Kasumi-1 (cell line): ENCODE measurements around the gene BMP8A.
A peak's percentile ranks its signal among the peaks of the same experiment; 100 is the strongest.
"Not testable (repeated sequence)": the region's sequence is repeated elsewhere in the genome, so short reads cannot be mapped to it uniquely, and the experiment has no call there.

Experiments used
- DNase-seq, 2 experiments: peaks; one replicate each; lab custom pipeline; 2025; lab: John Stamatoyannopoulos, UW

BMP8A gene

DNA sequence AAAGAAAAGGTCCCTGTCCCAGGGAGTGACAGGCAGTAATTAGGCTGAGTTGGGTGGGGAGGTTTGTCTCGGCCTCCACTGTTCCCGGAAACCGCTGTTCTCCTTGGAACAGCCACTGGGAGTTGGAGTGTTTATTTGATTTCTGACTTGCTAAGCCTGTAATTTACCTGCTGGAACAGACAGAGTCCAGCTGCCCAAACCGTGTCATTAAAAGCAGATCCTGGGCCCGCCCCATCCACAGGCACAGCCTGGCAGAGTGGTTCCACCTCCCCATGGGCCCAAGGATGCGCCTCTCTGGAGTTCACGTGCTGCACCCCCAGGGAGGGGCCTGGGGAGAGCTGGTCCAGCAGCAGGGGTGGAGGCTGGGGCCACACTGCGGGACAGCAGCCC lies 35.7 kb downstream of the BMP8A start:
- DNase-seq, result not testable (repeated sequence)

DNA sequence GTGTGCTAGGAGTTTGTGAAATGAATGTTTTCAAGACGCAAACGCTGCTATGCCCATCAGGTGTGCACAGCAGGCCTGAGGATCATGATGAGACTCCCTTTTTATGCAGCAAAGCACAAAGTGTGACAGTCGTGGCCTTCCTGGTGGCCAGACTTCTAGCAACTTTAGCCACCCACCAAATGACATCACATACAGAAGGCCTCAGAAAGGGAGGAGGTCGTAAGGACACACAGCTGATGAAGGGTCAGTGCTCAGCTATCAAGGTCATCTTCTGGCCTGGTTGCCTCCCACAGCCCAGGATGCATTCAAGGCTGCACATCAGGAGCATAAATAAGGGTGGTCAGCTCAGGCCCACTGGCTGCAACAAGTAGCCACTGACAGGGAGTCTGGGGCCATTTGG lies 36.6 kb downstream of the BMP8A start:
- no peak for DNase-seq

DNA sequence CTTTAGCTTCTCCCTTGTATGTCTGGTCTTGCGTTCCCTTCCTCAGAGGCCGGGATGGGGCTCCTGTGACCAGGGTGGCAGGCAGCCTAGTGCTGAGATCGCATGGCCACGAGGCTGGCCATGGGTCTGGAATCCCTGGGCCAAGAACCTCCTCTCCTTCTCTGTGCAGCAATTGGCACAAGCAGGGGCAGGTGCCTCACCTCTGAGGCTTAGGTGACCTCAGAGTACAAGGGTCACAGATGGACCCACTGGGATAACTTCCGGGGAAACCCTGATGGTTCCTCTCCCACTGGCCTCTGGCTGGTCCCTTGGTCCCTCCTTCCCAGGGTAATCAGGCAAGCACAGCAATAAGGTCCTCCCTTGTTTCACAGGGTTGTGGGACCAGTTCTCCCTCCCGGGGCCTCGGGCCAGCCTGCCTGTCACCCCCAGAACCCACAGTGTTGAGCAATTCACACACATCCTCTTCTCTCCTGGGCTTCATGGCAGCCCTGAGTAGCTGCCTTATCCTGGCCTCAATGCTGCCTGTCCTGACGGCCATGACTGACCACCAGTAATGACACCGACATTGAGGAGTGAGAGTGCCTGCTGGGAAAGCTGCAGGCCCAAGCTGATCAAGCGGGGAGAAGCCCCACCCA lies 38.6 kb downstream of the BMP8A start:
- no peak for DNase-seq

DNA sequence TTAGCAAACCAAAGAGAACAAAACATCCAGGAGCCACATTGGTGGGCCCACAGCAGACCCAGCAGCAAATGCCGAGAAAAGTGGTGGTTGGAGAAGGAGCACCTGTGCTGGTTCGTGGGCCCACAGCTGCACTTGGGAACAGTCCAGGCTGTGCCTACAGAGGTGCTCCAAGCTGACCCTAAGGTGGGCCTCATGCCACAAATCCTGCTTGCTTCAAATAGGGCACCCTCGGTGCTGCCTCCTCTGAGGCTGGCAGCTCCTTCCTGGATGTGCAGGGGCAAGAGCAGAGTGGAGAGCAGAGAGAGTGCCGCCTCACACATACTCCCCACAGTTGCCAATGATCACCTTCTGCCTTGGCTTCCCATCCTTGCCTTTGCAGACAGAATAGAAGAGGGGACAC lies 40.1 kb downstream of the BMP8A start:
- DNase-seq, result no peak

DNA sequence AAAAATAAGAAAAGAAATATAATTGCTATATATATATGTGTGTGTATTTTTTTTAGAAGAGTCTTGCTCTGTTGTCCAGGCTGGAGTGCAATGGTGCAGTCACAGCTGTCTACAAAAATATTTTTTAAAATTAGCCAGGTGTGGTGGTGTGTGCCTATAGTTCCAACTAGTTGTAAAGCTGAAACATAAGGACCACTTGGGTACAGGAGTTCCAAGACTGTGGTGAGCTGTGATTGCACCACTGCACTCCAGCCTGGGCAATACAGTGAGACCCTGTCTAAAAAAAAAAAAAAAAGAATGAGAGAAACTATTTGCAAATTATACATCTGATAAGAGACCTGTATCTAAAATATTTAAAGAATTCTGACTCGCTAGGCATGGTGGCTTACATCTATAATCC lies 42.0 kb downstream of the BMP8A start:
- DNase-seq, result no peak

DNA sequence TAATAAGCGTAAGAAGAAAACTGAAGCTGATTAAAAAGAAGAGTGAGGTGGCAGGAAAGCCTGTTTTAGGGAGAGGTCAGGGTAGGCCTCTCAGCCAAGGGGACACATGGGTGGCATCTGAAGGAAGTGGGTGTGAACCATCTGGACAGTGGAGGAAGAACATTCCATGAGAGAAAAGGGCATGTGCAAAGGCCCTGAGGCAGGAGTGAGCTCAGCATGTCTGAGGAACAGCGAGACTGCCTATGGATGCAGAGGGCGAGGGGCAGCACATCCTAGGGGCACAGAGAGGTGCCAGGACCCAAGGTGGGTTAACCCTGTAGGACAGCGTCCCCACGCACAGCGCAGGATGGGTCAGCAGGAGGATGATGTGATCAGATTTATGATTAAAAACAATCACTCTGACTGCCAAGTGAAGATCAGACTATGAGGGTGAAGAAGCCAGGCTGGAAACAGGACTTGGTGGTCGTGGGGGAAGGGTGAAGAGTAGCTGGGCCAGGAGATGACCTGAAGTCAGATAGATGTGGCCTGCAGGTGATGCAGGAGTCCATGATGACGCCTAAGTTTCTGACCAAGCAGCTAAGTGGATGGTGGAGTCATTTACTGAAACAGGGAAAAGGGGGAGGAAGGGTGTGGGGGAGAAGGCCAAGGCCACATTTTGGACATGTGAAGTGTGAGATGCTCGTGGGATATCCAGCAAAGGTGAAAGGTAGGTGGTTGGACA lies 47.3 kb downstream of the BMP8A start:
- no peak for DNase-seq

DNA sequence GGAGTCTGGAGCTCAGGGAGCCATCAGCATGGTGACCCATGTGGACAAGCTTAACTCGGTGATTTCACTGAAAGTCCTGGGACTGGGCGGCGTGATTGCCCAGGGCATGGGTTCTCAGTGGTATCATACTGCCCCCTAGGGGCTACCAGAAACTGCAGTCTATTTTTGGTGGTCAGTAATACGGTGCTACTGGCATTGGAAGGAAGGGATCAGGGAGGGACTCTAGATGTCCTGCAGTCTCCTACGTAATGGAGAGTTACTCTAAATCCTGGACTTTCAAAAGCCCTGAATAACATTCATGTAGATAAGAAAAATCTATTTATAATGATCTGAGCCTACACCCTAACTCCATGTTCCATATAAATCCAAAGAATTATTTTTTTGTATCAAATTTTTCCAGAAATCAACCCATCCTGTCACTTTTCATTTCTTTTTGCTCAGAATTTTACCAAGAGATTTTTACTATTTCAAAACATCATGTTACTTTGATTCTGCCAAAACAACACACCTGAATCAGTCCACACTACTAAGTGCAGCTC lies 47.9 kb downstream of the BMP8A start:
- peak; percentile 66 to 78 for DNase-seq

DNA sequence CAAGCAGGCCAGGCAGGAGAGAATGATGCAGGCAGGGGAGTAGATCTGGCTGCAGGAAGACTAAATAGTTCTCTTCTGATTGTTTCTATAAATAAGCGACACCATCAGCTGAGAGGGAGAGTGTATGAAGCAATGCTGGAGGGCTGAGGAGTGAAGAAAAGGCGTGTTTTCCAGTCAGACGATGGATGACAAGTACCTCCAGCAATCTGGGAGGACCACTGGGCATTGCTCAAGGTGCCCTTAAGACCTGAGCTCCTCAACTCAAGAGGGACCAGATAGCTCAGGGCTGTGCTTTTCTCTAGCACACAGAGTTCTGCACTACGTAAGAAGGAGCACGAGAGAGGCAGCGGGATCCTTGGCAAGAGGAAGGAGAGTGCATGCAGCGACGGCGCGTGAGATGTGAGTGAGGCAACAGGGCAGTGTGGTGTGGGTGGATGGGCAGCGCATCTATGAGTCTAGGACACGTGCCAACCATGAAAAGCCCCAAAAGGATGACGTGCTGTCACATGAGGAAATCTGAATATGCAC lies 49.1 kb downstream of the BMP8A start:
- DNase-seq, result no peak

DNA sequence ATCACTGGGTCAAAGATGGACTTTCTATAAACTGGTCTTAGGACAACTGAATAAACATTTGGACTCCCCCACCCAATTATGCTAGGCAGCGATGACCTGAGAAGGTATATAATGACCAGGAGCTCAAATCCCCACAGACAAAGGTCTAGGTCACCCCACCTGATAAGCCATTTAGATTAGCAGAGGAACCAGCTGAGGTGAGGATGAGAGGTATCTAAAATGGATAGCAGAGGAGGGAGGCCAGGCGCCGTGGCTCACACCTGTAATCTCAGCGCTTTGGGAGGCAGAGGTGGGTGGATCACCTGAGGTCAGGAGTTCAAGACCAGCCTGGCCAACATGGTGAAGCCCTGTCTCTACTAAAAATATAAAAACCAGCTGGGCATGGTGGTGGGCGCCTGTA lies 51.5 kb downstream of the BMP8A start:
- DNase-seq, result no peak

DNA sequence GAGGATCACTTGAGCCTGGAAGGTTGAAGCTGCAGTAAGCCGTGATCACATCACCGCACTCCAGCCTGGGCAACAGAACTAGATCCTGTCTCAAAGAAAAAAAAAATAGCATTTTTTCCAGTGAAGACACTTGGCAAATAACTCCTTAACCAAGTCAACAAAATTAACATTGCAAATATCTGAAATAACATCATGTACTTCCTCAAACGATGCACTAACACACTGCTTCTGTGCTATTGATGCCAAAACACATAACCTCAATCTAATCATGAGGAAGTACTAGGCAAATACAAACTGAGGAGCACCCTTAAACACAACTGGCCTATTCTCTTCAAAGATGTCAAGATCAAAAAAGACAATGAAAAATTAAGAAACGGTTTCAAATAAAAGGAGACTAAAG lies 52.9 kb downstream of the BMP8A start:
- DNase-seq, result peak; percentile 11 to 21

DNA sequence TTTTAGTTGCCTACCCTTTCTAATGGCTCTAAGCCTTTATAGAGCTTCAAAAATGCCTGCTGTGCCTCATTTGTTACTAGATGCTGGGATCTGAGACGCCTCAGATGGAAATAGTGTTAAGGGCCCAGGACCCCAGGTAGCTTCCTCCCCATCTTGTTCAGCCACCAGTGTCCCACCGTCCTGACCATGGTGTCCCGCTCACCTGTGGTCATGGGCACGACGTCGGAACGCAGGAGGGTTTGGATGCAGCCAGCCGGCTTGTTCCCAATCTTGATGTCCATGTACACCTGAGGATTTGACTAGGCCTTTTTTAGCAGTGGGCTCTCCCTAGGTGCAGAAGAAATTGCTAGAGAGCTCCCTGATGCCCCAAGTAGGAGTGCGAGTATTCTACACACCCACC lies 54.1 kb downstream of the BMP8A start:
- no peak for DNase-seq

DNA sequence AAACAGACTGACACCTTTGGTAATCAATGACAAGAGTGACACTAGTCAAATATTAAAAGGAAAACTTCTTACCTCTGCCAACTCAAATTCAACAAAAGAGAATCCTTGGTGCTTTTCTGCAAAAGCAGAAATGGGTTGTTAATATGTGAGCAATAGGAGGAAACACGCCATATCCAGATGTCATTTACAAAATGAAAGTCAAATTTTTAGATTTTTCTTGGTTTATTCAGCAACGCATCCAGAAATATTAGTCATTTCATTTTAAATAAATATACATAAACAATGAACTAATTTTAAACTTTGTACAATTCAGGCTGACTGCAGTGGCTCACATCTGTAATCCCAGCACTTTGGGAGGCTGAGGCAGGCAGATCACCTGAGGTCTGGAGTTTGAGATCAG lies 62.8 kb downstream of the BMP8A start:
- DNase-seq, result no peak

DNA sequence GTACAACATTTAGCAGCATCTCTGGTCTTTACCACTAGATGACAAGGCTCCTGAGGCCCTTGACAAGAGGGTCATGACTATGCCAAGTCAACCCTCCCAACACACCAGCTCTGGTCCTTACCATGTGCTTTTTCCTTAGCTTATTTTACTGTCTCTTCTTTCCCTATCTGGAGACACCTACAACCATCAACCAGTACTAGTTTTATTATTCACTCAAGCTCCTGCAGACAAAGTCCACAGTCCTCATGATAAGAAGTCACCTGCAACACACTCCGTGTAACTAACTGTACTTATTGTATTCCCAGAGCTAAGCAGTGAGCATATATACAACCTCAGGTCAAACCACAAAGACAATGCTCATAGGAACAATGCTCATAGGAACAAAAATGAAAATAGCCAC lies 69.8 kb downstream of the BMP8A start:
- DNase-seq, result no peak

DNA sequence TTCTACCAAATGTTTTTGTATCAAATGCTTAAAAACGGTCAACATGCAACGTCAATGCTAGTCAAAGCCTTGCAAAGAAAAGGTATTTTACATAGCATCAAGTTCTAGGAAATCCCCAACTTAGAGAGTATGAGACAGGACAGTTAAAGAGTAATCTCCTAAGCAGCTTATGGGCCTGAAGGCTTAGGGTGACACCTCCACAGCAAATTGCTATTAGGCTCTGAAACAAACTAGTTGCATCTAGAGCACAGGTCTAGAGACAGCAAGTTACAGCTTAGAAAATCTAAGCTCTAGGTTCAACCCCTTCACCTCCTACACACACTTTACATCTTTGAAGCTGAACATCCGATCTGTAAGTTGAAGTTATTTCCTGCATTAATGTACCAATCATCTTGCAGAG lies 71.5 kb downstream of the BMP8A start:
- DNase-seq, result no peak

DNA sequence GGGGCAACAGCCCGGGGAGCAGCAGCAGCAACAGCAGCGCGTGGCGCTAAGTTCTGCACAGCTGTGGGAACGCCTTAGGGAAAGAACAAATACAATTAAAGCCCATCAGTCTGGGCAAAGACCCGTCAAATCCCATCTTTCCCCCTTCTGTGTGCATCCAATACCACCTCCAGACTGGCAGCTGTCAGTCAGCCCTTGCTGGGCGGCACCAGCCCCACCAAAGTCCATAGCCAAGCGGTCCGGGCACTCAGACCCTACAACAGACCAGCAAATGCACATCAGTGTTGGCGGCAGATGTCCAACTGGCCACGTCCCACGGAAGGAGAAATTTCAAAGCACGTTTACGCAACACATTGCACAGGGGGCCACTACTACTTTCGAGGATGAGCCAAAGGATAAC lies 72.2 kb downstream of the BMP8A start:
- DNase-seq, result no peak

DNA sequence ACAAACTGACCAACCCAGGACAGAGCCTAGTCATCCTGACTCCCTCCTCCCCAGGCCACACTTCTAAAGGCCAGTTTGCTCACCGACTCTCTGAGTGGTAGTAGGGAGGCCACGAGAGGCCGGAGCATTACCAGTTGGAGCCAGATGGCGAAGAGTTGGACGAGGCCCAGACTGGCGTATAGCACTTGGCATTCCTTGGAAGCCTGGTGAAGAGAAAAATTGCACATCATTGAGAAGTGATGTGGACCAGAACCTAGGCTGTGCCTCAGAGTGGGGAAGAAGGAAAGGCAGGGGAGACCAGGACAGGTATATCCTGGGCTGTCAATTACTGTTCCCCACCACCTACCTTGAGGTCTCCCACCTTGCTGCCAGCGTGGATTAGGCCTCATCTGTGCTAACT lies 72.9 kb downstream of the BMP8A start:
- no peak for DNase-seq

DNA sequence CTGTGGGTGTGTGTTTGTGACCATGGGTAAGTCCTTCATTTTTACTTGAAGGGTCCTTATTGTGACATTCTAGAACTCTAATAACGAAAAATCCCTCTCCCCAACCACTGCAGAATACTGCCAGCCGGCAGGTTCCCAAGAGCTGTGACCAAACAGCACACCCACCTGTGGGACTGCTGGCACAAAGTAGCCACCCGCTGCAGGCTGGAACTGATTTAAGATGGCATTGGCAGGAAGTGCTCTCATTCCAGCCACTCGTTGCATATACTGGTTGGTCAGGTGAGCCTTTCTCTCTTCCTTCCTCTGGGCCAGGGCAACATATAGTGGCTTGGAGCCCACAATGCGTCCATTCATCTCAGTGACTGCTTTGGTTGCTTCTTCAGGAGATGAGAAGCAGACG lies 73.5 kb downstream of the BMP8A start:
- DNase-seq, result no peak

DNA sequence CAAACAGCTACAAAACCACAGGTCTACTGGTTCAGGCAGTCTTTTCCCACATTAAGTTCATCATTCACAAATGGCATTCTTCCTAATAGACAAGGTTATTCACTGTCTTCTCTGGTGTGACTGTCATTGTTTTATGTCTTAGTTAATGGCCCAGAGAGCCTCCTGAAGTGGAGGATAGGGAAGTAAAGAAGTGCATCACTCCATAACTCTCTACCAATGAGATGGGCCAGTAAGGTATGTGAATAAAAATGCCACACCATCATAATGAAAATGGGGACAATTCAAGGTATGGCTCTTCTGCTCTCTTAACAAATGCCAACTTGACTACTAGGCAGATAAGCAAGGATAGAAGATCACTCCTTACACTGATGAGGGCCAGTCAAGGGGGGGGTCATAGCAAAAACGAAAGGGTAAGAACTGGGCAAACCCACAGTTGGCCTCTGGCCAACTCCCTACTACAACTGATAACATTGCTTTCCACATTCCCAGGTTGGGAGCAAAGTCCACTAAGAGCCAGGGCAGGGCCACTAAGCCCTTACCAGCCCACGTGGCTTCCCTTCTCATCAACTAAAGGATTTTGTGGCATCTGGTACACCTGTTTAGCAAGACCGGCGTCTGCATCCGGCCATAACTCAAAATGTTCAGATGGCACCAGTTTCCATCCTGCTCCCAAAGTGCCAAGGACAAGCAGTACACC lies 75.2 kb downstream of the BMP8A start:
- DNase-seq, result no peak

DNA sequence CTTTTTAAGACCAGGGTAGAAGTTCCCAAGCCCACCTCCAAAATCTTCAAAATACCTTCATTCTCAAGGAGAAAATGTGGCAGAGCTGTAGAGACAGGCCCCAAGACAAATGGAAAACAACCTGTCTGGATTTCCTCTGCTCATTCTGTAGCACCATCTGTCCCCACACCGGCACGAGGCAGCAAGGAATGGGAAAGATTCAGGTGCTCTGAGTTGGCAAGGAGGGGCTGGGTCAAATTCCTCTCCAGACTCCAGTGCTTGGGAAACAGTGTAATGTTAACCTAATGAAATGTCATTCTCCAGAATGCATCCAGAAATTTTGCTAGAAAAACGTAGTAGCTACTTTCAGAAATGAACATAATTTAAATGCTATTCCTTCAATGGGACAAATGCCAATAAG lies 75.9 kb downstream of the BMP8A start:
- no peak for DNase-seq

DNA sequence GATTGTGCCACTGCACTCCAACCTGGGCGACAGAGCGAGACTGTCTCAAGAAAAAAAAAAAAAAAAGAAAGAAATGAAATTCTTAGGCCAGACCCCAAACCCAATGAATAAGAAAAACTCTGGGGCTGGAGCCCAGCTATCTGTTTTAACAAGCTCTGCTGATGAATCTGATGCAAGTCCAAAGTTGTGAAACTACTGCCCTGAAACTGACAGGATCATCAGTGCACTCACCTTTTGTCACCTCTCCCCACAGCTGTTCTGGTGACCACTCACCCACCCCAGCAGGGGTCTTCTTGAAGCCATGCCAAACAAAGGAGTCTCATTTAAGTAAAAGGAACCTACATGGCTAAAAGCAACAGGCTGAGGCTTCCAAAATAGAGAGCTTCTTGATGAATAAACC lies 76.8 kb downstream of the BMP8A start:
- DNase-seq, result no peak

DNA sequence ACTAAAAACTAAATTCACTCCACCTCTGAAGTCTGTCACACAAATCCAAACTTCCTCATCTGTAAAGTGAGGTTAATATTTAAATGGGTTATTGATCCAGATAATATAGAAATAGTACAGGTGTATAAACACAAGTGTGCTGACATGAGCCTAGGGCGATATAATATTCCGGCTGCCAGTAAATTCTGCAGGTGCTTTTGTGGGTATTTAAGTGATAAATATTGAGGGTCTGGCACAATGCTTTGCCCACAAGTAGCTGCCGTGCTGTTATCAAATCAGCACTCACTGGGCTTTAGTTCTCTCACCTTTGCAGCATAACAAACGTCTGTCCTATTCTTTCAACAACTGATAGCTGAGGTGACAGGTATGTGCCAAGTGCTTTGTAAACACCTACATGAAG lies 77.6 kb downstream of the BMP8A start:
- no peak for DNase-seq

DNA sequence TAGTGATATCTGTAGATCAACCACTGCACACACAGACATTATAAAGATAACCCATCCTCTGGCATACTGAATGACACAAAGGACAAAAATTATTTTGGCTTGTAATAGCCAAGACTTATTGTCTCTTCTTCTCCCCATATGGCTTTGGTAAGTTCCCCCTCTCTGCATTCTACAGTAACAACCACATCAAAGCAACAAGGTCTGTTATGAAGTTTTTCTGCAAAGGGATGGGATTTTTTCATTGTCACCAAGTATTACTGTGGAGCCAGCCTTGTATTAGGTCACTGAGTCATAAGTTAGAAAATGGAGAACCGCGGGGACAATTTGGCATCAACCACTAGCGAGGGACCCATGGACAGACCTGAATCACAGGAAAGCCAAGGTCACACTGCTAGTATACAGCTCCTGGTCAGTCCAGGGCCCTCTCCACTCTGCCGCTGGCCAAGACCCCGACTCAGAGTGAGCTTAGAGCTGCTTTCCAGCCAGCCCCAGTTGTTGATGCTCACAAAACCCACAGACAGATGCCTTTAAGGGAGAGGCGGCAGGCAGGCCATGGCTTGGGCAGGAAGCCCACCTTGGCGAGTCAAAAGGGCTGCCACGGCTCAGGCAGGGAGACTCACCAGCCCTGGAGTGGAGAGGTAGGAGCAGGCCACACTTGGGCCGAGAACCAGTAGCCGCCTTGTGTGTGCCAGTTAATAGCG lies 79.2 kb downstream of the BMP8A start:
- DNase-seq, result no peak

DNA sequence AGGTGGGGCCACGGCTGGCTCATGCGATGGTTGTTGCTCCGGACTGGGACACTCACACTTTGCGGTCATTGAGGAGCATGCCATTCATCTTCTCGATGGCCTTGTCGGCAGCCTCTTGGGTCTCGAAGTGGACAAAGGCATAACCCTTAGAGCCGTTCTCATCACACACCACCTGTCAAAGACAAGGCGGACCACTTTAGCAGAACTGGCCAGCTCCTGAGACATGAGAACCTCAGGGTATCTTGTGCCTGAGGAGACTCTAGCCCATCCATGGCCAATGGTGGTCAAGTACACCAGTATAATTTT lies 79.7 kb downstream of the BMP8A start:
- DNase-seq, result no peak
